GM12874 (cell line): ENCODE results near the gene FAM131A.

Source experiments
- CTCF ChIP-seq: IDR thresholded peaks from 2 replicates; pipeline ENCODE4 v1.5.1; 2011; ENCODE audit warnings: low read depth, mild to moderate bottlenecking, control low read depth, low read length, moderate library complexity; ENCODE audit not compliant: insufficient read depth

FAM131A gene

GRCh38 chr3:184336547-184337398 lies 627 bp upstream of the FAM131A start:
- TF ChIP-seq CTCF, result no peak

DNA sequence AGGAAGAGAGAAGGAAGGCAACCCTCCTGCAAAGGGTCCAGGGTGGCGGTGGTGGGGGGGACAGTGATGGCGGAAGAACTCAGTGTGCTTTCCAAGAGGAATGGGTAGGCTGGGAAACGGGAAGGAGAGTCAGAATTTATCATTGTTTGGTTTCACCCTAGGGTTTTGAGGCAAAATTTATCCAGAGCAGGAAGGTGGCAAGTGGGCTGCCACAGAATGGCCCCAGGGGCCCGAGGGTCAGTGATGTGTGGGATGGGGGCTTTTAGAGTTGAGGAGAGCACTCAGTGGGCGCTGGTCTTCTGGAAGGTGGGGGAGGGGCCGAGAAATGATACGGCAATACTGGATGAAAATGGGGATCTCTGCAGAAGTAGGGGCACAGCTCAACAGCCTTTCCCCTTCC lies 581 bp downstream of the FAM131A start:
- no peak for TF ChIP-seq CTCF

DNA sequence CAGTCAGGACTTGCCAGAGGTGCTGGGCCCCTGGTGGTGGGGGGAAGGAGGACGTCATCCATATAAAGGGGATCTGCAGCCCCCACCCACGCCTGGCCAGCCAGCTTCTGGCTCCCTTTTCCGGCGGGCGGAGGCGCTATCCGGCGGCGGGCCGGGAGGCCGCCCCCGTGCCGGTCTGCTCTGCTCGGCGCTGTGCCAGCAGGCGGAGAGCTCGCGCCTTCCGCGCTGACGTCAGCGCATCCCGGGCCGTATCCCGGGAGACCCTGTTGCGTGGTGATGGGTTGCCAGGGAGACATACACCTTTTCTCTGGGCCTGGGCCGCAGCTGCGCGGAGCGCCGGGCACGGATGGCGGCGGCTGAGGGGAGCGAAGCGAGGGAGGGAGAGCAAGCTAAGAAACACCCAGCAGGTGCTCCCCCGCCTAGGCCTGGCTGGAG lies 1.1 kb downstream of the FAM131A start:
- no peak for TF ChIP-seq CTCF

GRCh38 chr3:184339001-184339400 lies 1.6 kb downstream of the FAM131A start:
- no peak for TF ChIP-seq CTCF

DNA sequence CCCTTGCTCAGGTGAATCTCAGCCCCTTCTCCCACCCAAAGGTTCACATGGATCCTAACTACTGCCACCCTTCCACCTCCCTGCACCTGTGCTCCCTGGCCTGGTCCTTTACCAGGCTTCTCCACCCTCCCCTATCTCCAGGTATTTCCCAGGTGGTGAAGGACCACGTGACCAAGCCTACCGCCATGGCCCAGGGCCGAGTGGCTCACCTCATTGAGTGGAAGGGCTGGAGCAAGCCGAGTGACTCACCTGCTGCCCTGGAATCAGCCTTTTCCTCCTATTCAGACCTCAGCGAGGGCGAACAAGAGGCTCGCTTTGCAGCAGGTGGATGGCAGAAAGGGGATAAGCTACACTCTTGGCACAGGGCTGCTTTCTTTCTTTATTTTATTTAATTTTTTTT lies 4.5 kb downstream of the FAM131A start:
- no peak for TF ChIP-seq CTCF

- no peak for TF ChIP-seq CTCF
Observed at GRCh38 chr3:184343200-184343876, 5.9 kb downstream of the FAM131A start.

- TF ChIP-seq CTCF, result no peak
Observed at GRCh38 chr3:184344579-184345316, 7.3 kb downstream of the FAM131A start.
